GM12872 (cell line): ENCODE results near the gene LGALS1.

Experiments used
- TF ChIP-seq, protein P1 (sequence below): IDR thresholded peaks from 3 replicates; pipeline ENCODE4 v1.5.1; 2011; ENCODE audit warnings: low read depth, mild to moderate bottlenecking, low read length, moderate library complexity; ENCODE audit not compliant: insufficient read depth

LGALS1 gene

GRCh38 chr22:37629928-37630327 is 45.5 kb upstream of the LGALS1 start:
- TF ChIP-seq, protein P1, sequence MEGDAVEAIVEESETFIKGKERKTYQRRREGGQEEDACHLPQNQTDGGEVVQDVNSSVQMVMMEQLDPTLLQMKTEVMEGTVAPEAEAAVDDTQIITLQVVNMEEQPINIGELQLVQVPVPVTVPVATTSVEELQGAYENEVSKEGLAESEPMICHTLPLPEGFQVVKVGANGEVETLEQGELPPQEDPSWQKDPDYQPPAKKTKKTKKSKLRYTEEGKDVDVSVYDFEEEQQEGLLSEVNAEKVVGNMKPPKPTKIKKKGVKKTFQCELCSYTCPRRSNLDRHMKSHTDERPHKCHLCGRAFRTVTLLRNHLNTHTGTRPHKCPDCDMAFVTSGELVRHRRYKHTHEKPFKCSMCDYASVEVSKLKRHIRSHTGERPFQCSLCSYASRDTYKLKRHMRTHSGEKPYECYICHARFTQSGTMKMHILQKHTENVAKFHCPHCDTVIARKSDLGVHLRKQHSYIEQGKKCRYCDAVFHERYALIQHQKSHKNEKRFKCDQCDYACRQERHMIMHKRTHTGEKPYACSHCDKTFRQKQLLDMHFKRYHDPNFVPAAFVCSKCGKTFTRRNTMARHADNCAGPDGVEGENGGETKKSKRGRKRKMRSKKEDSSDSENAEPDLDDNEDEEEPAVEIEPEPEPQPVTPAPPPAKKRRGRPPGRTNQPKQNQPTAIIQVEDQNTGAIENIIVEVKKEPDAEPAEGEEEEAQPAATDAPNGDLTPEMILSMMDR: no peak

DNA sequence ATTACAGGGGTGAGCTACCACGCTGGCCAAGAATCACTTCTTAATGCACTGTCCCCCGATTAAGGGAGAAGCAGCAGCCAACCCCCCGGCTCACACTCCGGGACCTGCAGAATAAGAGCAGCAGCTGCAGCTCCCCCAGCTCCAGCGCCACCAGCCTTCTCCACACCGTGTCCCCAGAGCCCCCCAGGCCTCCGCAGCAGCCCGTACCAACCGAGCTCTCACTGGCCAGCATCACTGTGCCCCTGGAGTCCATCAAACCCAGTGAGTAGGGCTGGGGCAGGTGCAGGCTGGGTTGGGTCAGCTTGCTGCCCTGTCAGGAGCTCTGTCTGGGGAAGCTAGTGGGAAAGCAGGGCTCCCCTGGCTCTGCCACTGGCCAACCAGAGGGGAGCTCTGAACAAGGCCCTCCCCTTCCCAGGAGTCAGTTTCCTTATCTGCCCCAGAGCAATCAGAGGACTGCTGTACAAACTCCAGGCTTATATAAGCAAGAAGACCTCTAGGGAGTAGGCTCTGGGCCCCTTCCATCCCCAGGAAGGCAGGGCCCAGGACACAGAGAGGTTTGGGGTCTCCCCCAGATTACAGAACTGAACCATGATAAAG is 44.5 kb upstream of the LGALS1 start:
- TF ChIP-seq, protein P1: no peak

- TF ChIP-seq, protein P1: no peak
Measured at GRCh38 chr22:37631448-37632173, 43.8 kb upstream of the LGALS1 start.

GRCh38 chr22:37632174-37633088 is 43.0 kb upstream of the LGALS1 start:
- TF ChIP-seq, protein P1: no peak

- TF ChIP-seq, protein P1: no peak
Measured at GRCh38 chr22:37633089-37633624, 42.3 kb upstream of the LGALS1 start.

- TF ChIP-seq, protein P1: peak; percentile 33; the same call in 2 of the 3 replicates
Measured at GRCh38 chr22:37633625-37634416, 41.6 kb upstream of the LGALS1 start.
